PC-9 (cell line): ENCODE results near the gene ZBTB7C. TPM values are rescaled to one million over a fixed set of nuclear protein-coding genes. Genes with fewer than 3 reads are reported as not detected.

ENCODE experiments used
- BruUV-seq: library from RNA; stranded (reverse); fragments of 400-500 nt; replicated peaks from 2 replicates; lab custom pipeline; 2021; lab: Mats Ljungman, UMichigan
- CTCF ChIA-PET: fragments of 300-600 bp; sonication (Branson Sonifier 250); formaldehyde crosslinking; loops from one replicate; lab custom pipeline; 2022; ENCODE audit warnings: antibody characterized with exemption; lab: Charles Lee
- POLR2A ChIA-PET: fragments of 300-600 bp; sonication (Branson Sonifier 250); formaldehyde crosslinking; loops from one replicate; lab custom pipeline; 2022; ENCODE audit warnings: antibody characterized with exemption; ENCODE audit not compliant: unreplicated experiment; lab: Charles Lee
- DNase-seq, 2 experiments: peaks; one replicate each; pipeline versions ENCODE4 v3.0.0 to v3.0.0-alpha.2; 2015 to 2022; ENCODE audit warnings: mixed read lengths in 1 of 2
- H2AFZ ChIP-seq: fragments of 200-600 bp; sonication (generic); 2 replicates; pipeline ENCODE4 v1.8.1; 2017; ENCODE audit warnings: antibody characterized with exemption
- H3F3A ChIP-seq: fragments of 200-600 bp; sonication (generic); 2 replicates; pipeline ENCODE4 v1.8.1; 2017; ENCODE audit warnings: antibody characterized with exemption, mild to moderate bottlenecking, low read depth; ENCODE audit not compliant: insufficient read depth
- H3K27ac ChIP-seq: fragments of 200-600 bp; sonication (generic); 2 replicates; pipeline ENCODE4 v1.6.1; 2016; ENCODE audit warnings: mixed run types
- H3K27me3 ChIP-seq: fragments of 200-600 bp; sonication (generic); 2 replicates; pipeline ENCODE4 v1.6.1; 2016; ENCODE audit warnings: low read depth, mixed run types; ENCODE audit not compliant: insufficient read depth
- H3K36me3 ChIP-seq: fragments of 200-600 bp; sonication (generic); 2 replicates; pipeline ENCODE4 v1.6.1; 2016; ENCODE audit warnings: low read depth, mixed run types
- H3K4me1 ChIP-seq: fragments of 200-600 bp; sonication (generic); replicated peaks from 2 replicates; pipeline ENCODE4 v1.6.1; 2016; ENCODE audit warnings: mixed run types; ENCODE audit not compliant: insufficient read depth
- H3K4me2 ChIP-seq: fragments of 200-600 bp; sonication (generic); 2 replicates; pipeline ENCODE4 v1.6.1; 2017; ENCODE audit warnings: mixed run types
- H3K4me3 ChIP-seq: fragments of 200-600 bp; sonication (generic); 2 replicates; pipeline ENCODE4 v1.6.1; 2016; ENCODE audit warnings: mixed run types
- H3K79me2 ChIP-seq: fragments of 200-600 bp; sonication (generic); 2 replicates; pipeline ENCODE4 v1.6.1; 2017; ENCODE audit warnings: low read depth, mixed run types
- H3K9me2 ChIP-seq: fragments of 200-600 bp; sonication (generic); 2 replicates; pipeline ENCODE4 v1.8.1; 2017; ENCODE audit warnings: mild to moderate bottlenecking; ENCODE audit not compliant: insufficient read depth
- H3K9me3 ChIP-seq: fragments of 200-600 bp; sonication (generic); 2 replicates; pipeline ENCODE4 v1.8.1; 2016; ENCODE audit warnings: low read depth; ENCODE audit not compliant: insufficient read depth
- H4K20me1 ChIP-seq: fragments of 200-600 bp; sonication (generic); 2 replicates; pipeline ENCODE4 v1.8.1; 2017; ENCODE audit not compliant: insufficient read depth
- EZH2 ChIP-seq: fragments of 200-600 bp; sonication (generic); IDR thresholded peaks from 2 replicates; pipeline ENCODE4 v1.8.0; 2017; ENCODE audit warnings: antibody characterized with exemption, low read depth
- intact Hi-C: fragments of 100-400 bp; cut with micrococcal nuclease; formaldehyde crosslinking; loops from one replicate; pipeline ENCODE4 v1.10.0; 2022; ENCODE audit not compliant: unreplicated experiment
- total RNA-seq: library from RNA; stranded (reverse); gene quantifications from 2 replicates; pipeline ENCODE4 v1.2.3, GENCODE V29; 2021
- TF ChIP-seq, protein P1 (sequence below): fragments of 200-600 bp; sonication (generic); conservative IDR thresholded peaks from 2 replicates; pipeline ENCODE4 v1.6.1; 2017; ENCODE audit warnings: mixed run types, antibody characterized with exemption, mild to moderate bottlenecking, moderate library complexity

Gene ZBTB7C
- total RNA-seq, 1 experiment from 2014 or later, result not detected

DNA sequence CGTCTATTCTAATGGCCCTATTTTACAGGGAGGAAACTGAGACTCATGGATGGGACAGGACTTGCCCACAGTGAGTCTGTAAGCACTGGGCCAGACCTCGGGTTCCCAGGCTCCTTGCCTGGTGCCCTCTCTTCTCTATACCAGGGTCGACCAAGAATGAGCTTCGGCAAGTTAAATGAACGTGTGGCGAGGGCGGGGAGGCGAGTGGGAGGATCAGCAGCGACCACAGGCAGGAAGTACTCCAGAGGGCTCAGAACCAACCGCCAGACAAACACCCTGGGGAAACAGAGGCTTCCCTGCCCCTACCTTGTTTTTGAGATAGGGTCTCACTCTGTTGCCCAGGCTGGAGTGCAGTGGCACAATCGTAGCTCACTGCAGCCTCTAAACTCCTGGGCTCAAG, 301.0 kb downstream of the ZBTB7C start:
- no peaks in the 10 kb centered on the region for H3F3A ChIP-seq
- no peak overlapping the region for H2AFZ ChIP-seq
- no peaks in the 10 kb centered on the region for H4K20me1 ChIP-seq
- intact Hi-C loops, result no loop called here
- no peak overlapping the region for H3K4me3 ChIP-seq
- no peak overlapping the region for H3K4me2 ChIP-seq
- no peak overlapping the region for H3K27ac ChIP-seq
- DNase-seq, result no peak
- ChIA-PET CTCF (no interaction called here), POLR2A (no interaction called here)
- no peaks in the 10 kb centered on the region for H3K79me2 ChIP-seq
- TF ChIP-seq EZH2, result no peak
- TF ChIP-seq, protein P1, sequence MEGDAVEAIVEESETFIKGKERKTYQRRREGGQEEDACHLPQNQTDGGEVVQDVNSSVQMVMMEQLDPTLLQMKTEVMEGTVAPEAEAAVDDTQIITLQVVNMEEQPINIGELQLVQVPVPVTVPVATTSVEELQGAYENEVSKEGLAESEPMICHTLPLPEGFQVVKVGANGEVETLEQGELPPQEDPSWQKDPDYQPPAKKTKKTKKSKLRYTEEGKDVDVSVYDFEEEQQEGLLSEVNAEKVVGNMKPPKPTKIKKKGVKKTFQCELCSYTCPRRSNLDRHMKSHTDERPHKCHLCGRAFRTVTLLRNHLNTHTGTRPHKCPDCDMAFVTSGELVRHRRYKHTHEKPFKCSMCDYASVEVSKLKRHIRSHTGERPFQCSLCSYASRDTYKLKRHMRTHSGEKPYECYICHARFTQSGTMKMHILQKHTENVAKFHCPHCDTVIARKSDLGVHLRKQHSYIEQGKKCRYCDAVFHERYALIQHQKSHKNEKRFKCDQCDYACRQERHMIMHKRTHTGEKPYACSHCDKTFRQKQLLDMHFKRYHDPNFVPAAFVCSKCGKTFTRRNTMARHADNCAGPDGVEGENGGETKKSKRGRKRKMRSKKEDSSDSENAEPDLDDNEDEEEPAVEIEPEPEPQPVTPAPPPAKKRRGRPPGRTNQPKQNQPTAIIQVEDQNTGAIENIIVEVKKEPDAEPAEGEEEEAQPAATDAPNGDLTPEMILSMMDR, result no peak
- peaks cover 33% of the 10 kb centered on the region for H3K27me3 ChIP-seq
- no peaks in the 10 kb centered on the region for H3K36me3 ChIP-seq
- no peaks in the 10 kb centered on the region for H3K9me2 ChIP-seq
- peaks cover 17% of the 10 kb centered on the region for H3K4me1 ChIP-seq
- H3K9me3 ChIP-seq, result no peaks in the 10 kb centered on the region
- no TSS peak for BruUV-seq

DNA sequence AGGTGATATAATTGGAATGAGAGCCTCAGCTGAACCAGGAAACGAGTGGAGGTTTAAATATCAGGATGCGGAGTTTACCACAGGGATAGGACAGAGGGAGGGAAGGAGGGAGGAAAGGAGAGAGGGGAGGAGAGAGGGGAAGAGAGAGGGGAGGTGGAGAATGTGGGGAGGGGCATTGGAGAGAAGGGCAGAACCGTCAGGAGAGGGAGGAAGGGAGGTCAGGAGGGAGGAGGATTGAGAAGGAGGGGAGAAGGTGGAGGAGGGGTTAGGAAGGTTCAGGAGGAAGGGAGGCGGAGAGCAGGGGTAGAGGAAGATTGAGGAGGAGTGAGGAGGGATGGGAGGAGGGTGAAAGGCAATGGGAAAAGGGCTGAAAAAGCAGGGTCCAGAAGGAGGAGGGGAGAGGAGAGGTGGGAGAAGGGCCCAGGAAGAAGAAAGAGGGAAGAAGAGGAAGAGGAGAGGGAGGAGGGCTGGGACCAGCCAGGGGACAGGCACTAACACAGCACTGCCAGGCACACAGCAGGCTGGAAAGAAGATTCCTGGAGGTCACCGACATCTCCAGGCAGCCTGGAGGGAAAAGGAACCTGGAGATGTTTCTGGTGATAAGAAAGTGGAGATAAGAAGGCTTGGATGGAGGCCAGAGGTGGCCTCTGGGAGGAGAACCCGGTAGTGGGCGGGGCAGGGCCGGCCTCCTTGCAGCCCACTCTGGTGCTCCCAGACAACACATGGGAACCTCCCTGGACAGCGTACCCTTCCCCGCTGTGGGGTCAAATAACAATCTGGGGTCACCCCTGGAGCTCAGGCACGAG, 302.0 kb downstream of the ZBTB7C start:
- no peak overlapping the region for H2AFZ ChIP-seq
- H3K4me2 ChIP-seq, result peak overlapping the region; percentile 37; the same call in 1 of the 2 replicates
- CTCF ChIA-PET, result no interaction called here

GRCh38 chr18:48106498-48106897, 302.7 kb downstream of the ZBTB7C start:
- Histone ChIP-seq H3K36me3 (no peaks in the 10 kb centered on the region), H2AFZ (no peak overlapping the region), H3K4me1 (peaks cover 17% of the 10 kb centered on the region), H3K79me2 (no peaks in the 10 kb centered on the region), H3K27ac (no peak overlapping the region), H3K4me3 (no peak overlapping the region), H3F3A (no peaks in the 10 kb centered on the region), H4K20me1 (no peaks in the 10 kb centered on the region), H3K4me2 (no peak overlapping the region), H3K9me2 (no peaks in the 10 kb centered on the region), H3K27me3 (peaks cover 33% of the 10 kb centered on the region), H3K9me3 (no peaks in the 10 kb centered on the region)
- TF ChIP-seq, protein P1, result no peak
- TF ChIP-seq EZH2, result no peak
- BruUV-seq, result no TSS peak
- DNase-seq, result no peak
- ChIA-PET CTCF (no interaction called here), POLR2A (no interaction called here)
- intact Hi-C loops, result no loop called here

More for the DNA sequence above, 302.0 kb downstream of the ZBTB7C start:
- Histone ChIP-seq H3K9me2 (no peaks in the 10 kb centered on the region), H3K27me3 (peaks cover 33% of the 10 kb centered on the region), H4K20me1 (no peaks in the 10 kb centered on the region), H3K79me2 (no peaks in the 10 kb centered on the region), H3F3A (no peaks in the 10 kb centered on the region), H3K36me3 (no peaks in the 10 kb centered on the region), H3K4me3 (no peak overlapping the region), H3K9me3 (no peaks in the 10 kb centered on the region), H3K4me1 (peaks cover 17% of the 10 kb centered on the region), H3K27ac (no peak overlapping the region)
- no TSS peak for BruUV-seq
- intact Hi-C loops, result no loop called here
- POLR2A ChIA-PET, result no interaction called here
- no peak for TF ChIP-seq EZH2
- TF ChIP-seq, protein P1, result no peak
- DNase-seq, result no peak
